ENCODE results near the gene FAM180B. TPM values are rescaled to one million over a fixed set of nuclear protein-coding genes. Genes with fewer than 3 reads are reported as not detected.

The FAM180B gene
- total and polyA plus RNA-seq, 10 of the 15 experiments (the other 5 are each of a cell fraction or from before 2014, with no cell fraction given) = 0.04 to 0.34 TPM; not detected in 8

- H4K20me1 ChIP-seq (ENCODE audit: control insufficient read depth, insufficient read depth) = 0 out of 2 replicates have a peak, but pooled peaks cover 3% of the 10 kb centered on the region
Observed at GRCh38 chr11:47571895-47572294, 14.6 kb upstream of the FAM180B start.

More at GRCh38 chr11:47571895-47572294, 14.6 kb upstream of the FAM180B start:
- H3K79me2 ChIP-seq (ENCODE audit: control insufficient read depth, insufficient read depth, low read length) = peaks cover 9% of the 10 kb centered on the region
- in situ Hi-C loops (cut with MboI) = no loop called here
- no peak overlapping the region for H3K9ac ChIP-seq (ENCODE audit: control insufficient read depth, insufficient read depth, low read length)
- SMC1A ChIA-PET (ENCODE audit: uncharacterized antibody, unreplicated experiment) = no interaction called here
- no peak for FAIRE-seq
- no peak overlapping the region for H2AFZ ChIP-seq (ENCODE audit: control insufficient read depth, low read depth, low read length)
- no TSS peak for BruUV-seq (replicated peaks)
- no peak for DNase-seq (ENCODE audit: low read depth, low spot score)
- RAD21 ChIA-PET (ENCODE audit: unreplicated experiment) = no interaction called here
- H3K36me3 ChIP-seq (ENCODE audit: control insufficient read depth in 2 of 2, insufficient read depth in 2 of 2, low read length in 1 of 2) = peaks cover 10 to 36% of the 10 kb centered on the region in 2 experiments
- H3K27ac ChIP-seq (ENCODE audit: control insufficient read depth, insufficient read depth) = no peak overlapping the region
- WGBS (ENCODE audit: insufficient coverage, insufficient replicate concordance, low lambda C conversion rate, missing lambda C conversion rate) = 95% methylated on average over 1 of the region's 1 CpG
- intact Hi-C loops (cut with micrococcal nuclease; ENCODE audit: unreplicated experiment) = no loop called here
- no peak overlapping the region for H3K4me2 ChIP-seq (ENCODE audit: control insufficient read depth, insufficient read depth)
- POLR2A ChIA-PET = no interaction called here
- no peak overlapping the region for H3K4me3 ChIP-seq
- H3K4me1 ChIP-seq (ENCODE audit: control insufficient read depth, insufficient read depth, low read length) = no peaks in the 10 kb centered on the region
- ATAC-seq = no peak
- CTCF ChIA-PET = interaction anchor here (0.7 to 1.4 kb wide), 2 partner anchors 18 to 43 kb away, joined by 3 read pairs; no protein-coding TSS in a partner anchor
- H3K27me3 ChIP-seq (replicated peaks in 1 of 2; ENCODE audit: control insufficient read depth in 2 of 2, insufficient read depth in 2 of 2, low read length in 1 of 2) = no peaks in the 10 kb centered on the region
- no peaks in the 10 kb centered on the region for H3K9me3 ChIP-seq (replicated peaks; ENCODE audit: control insufficient read depth, insufficient read depth, low read length)
- TF ChIP-seq, protein P1, sequence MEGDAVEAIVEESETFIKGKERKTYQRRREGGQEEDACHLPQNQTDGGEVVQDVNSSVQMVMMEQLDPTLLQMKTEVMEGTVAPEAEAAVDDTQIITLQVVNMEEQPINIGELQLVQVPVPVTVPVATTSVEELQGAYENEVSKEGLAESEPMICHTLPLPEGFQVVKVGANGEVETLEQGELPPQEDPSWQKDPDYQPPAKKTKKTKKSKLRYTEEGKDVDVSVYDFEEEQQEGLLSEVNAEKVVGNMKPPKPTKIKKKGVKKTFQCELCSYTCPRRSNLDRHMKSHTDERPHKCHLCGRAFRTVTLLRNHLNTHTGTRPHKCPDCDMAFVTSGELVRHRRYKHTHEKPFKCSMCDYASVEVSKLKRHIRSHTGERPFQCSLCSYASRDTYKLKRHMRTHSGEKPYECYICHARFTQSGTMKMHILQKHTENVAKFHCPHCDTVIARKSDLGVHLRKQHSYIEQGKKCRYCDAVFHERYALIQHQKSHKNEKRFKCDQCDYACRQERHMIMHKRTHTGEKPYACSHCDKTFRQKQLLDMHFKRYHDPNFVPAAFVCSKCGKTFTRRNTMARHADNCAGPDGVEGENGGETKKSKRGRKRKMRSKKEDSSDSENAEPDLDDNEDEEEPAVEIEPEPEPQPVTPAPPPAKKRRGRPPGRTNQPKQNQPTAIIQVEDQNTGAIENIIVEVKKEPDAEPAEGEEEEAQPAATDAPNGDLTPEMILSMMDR (IDR thresholded peaks at IDR 0.05 in 2 of 3, conservative IDR thresholded peaks at IDR 0.05 in 1 of 3; ENCODE audit: control insufficient read depth in 2 of 3, extremely low read depth in 1 of 3, insufficient read depth in 1 of 3, low read depth in 3 of 3, low read length in 3 of 3) = no peak
- no peak for TF ChIP-seq DPF2 (IDR thresholded peaks at IDR 0.05)
- TF ChIP-seq CHD4 (IDR thresholded peaks at IDR 0.05) = no peak
- TF ChIP-seq ETV6 (conservative IDR thresholded peaks at IDR 0.05 in 1 of 2, IDR thresholded peaks at IDR 0.05 in 1 of 2; ENCODE audit: borderline replicate concordance in 1 of 2, low read depth in 1 of 2) = no peak
- TF ChIP-seq CBX5 (IDR thresholded peaks at IDR 0.05; ENCODE audit: low read depth) = no peak
- TF ChIP-seq POLR2AphosphoS5 (IDR thresholded peaks at IDR 0.05; ENCODE audit: low read length) = no peak

Measured in GM12878 (cell line).